Fibroblast of skin of right quadriceps (primary cell): ENCODE results near the gene CORO2B.

Experiments
- DNase-seq: peaks from one replicate; pipeline ENCODE4 v3.0.0-alpha.2; 2013

Gene CORO2B

GRCh38 chr15:68706931-68707330 lies 128.1 kb downstream of the CORO2B start:
- DNase-seq = no peak

GRCh38 chr15:68707386-68707785 lies 128.6 kb downstream of the CORO2B start:
- DNase-seq = no peak

GRCh38 chr15:68709876-68710275 lies 131.1 kb downstream of the CORO2B start:
- DNase-seq = no peak

DNA sequence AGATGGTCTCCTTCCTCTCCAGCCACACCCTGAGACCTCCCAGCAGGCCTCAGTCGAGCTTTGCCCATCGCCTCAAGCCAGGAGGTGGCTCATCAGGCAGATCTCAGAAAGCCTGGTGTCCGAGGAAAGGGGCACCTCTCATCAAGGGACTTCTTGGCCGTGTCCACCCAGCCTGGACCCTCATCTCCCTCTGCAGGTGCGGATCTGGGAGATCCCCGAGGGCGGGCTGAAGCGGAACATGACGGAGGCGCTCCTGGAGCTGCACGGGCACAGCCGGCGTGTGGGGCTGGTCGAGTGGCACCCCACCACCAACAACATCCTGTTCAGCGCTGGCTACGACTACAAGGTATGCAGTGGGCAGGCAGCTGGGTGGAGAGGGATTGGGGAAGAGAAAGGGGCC lies 131.7 kb downstream of the CORO2B start:
- DNase-seq = no peak

- no peak for DNase-seq
Observed at GRCh38 chr15:68711406-68711805, 132.6 kb downstream of the CORO2B start.

DNA sequence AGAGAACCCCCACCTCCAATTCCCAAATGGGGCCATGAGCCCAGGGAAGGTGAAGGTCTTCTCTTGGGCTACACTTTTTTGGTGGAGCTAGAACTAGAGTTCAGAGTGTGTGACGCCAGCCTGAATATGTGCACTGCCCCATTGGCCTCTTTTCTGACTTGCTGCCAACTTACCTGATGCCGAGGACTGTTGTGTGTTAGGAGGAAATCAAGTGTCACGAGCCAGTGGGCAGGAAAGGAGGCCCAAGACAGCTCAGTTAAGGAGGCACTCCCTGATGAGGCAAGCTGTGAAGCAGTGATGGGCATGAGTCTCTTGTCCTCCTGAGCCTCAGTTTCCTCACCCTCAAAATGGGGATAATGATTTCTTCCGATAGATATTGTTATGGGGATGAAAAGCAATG lies 134.1 kb downstream of the CORO2B start:
- no peak for DNase-seq

- DNase-seq = no peak
Observed at GRCh38 chr15:68713874-68714273, 135.1 kb downstream of the CORO2B start.

DNA sequence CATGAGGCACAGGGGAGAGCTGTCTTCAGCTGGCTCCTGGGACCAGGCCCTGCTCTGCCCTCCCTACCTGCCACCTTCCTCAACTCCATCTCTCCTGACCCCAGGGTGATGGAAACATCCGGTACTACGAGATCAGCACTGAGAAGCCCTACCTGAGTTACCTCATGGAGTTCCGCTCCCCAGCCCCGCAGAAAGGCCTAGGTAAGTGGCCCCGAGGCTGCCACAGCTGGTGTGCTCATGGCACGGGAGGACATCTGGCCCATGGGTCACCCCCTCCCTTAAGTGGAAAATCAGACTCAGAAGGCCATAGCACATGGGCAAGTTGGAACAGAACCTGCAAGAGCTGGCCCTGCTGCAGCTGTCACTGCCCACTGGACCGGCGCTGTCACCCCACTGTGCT lies 136.3 kb downstream of the CORO2B start:
- DNase-seq = no peak

DNA sequence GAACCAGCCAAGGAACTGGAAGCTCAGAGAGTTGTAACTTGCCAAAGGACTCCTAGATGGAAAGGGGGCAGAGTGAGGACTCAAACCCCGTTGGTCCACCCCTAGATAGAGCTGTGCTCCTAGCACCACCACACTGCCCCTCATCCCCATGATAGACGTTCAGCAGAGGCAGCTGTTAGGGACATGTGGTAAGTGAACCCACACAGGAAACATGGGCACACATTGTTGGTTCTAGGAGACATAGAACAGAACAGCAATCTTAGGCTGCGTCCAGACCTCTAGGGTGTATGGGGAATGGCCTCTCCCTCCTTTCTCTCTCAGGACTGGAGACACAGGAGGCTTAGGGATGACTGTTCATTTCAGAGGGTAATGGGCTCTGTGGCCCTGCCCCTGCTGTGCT lies 139.2 kb downstream of the CORO2B start:
- DNase-seq = no peak

DNA sequence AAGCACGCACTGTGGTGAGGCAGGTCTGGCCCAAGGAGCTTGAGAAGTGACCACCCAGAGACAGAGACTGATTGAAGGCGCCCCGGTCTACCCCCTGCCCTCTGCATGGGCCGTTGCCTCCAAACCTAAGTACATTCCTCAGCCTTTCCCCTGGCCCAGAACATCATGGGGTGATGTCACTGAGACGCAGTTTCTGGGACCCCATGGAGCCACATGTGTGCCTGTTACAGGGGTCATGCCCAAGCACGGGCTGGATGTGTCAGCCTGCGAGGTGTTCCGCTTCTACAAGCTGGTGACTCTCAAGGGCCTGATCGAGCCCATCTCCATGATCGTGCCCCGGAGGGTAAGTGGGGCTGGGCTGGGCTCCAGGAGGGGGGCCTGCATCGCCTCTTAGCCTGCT lies 139.7 kb downstream of the CORO2B start:
- no peak for DNase-seq

DNA sequence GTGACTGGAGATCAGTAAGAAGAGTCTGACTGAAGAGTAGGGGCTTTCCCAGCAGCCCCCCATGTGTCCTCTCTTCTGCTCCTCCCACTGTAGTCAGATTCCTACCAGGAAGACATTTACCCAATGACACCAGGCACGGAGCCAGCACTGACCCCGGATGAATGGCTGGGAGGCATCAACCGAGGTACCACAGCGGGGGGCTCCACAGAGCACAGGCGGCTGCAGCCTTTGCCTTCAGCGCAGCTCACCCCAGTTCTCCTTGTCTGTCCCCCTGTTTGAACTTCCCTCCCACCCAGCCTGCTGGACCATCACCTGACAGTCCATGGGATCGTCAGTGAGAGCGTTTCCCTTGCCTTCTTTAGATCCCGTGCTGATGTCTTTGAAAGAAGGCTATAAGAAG lies 140.3 kb downstream of the CORO2B start:
- DNase-seq = no peak

- peak; percentile 54 for DNase-seq
Observed at GRCh38 chr15:68719672-68720071, 140.9 kb downstream of the CORO2B start.

- DNase-seq = no peak
Observed at GRCh38 chr15:68721886-68722285, 143.1 kb downstream of the CORO2B start.

- peak; percentile 37 for DNase-seq
Observed at GRCh38 chr15:68725736-68726135, 146.9 kb downstream of the CORO2B start.

- DNase-seq = no peak
Observed at GRCh38 chr15:68726246-68726645, 147.5 kb downstream of the CORO2B start.

- peak; percentile 49 for DNase-seq
Observed at GRCh38 chr15:68729789-68730411, 151.1 kb downstream of the CORO2B start.

- DNase-seq = peak; percentile 49
Observed at GRCh38 chr15:68730471-68730919, 151.7 kb downstream of the CORO2B start.

- no peak for DNase-seq
Observed at GRCh38 chr15:68730976-68731897, 152.4 kb downstream of the CORO2B start.

- no peak for DNase-seq
Observed at GRCh38 chr15:68732451-68732850, 153.7 kb downstream of the CORO2B start.

GRCh38 chr15:68733666-68734065 lies 154.9 kb downstream of the CORO2B start:
- no peak for DNase-seq

GRCh38 chr15:68734352-68734751 lies 155.6 kb downstream of the CORO2B start:
- DNase-seq = no peak

GRCh38 chr15:68734881-68735280 lies 156.1 kb downstream of the CORO2B start:
- no peak for DNase-seq

- no peak for DNase-seq
Observed at GRCh38 chr15:68735610-68736009, 156.8 kb downstream of the CORO2B start.

- no peak for DNase-seq
Observed at GRCh38 chr15:68739390-68740080, 160.7 kb downstream of the CORO2B start.
